Endothelial cell of umbilical vein (primary cell): ENCODE data around the gene UFD1. TPM values are rescaled to one million over a fixed set of nuclear protein-coding genes. Genes with fewer than 3 reads are reported as not detected.

Source experiments
- BruUV-seq: library from RNA; stranded (reverse); fragments of 400-500 nt; replicated peaks from 2 replicates; lab custom pipeline; 2021; lab: Mats Ljungman, UMichigan
- CTCF ChIA-PET: fragments of 300-600, 350-600 bp; sonication (Branson Sonifier 250); formaldehyde crosslinking; loops from one replicate; lab custom pipeline; 2021; ENCODE audit warnings: antibody characterized with exemption, inconsistent platforms; lab: Charles Lee
- POLR2A ChIA-PET: fragments of 300-600, 350-600 bp; sonication (Branson Sonifier 250); formaldehyde crosslinking; loops from one replicate; lab custom pipeline; 2021; ENCODE audit warnings: antibody characterized with exemption, inconsistent platforms; lab: Charles Lee
- DNase-seq: peaks from one replicate; pipeline ENCODE4 v3.0.0-alpha.2; 2011; ENCODE audit warnings: low read depth, low spot score
- FAIRE-seq: peaks from 2 replicates; lab custom pipeline; 2011; peaks lifted over from hg19 to GRCh38; lab: Jason Lieb, UNC
- H2AFZ ChIP-seq: 2 replicates; pipeline ENCODE4 v1.6.0; 2012; ENCODE audit warnings: low read depth, low read length, control low read depth, inconsistent platforms
- H3K27ac ChIP-seq: 2 replicates; pipeline ENCODE4 v1.5.1; 2011; ENCODE audit warnings: low read depth, mild to moderate bottlenecking, control low read depth, low read length, moderate library complexity; ENCODE audit not compliant: insufficient read depth
- H3K27me3 ChIP-seq, 2 experiments: 2 replicates each; pipeline versions ENCODE4 v1.6.0 to v1.6.1; 2011; ENCODE audit warnings: low read length in 2 of 2, mixed read lengths in 1 of 2; ENCODE audit not compliant: control insufficient read depth in 2 of 2, insufficient read depth in 2 of 2
- H3K36me3 ChIP-seq, 2 experiments: 2 replicates in 1 of 2; 3 replicates in 1 of 2; pipeline ENCODE4 v1.5.1; 2011; ENCODE audit warnings: low read length in 2 of 2, mild to moderate bottlenecking in 1 of 2, moderate library complexity in 1 of 2; ENCODE audit not compliant: control insufficient read depth in 2 of 2, insufficient read depth in 2 of 2; ENCODE audit errors: extremely low read depth in 1 of 2
- H3K4me1 ChIP-seq: 3 replicates; pipeline ENCODE4 v1.5.1; 2011; ENCODE audit warnings: mild to moderate bottlenecking, low read length; ENCODE audit not compliant: control insufficient read depth, insufficient read depth; ENCODE audit errors: extremely low read depth
- H3K4me2 ChIP-seq: 2 replicates; pipeline ENCODE4 v1.6.1; 2011; ENCODE audit warnings: low read length, control low read depth, mixed read lengths; ENCODE audit not compliant: insufficient read depth
- H3K4me3 ChIP-seq, 3 experiments: fragments of 200-600 bp in 1 of 3; sonication (generic), shearing (Covaris generic) in 1 of 3; replicated peaks in 1 of 3; 2 replicates each; pipeline ENCODE4 v1.5.1; 2011 to 2016; ENCODE audit warnings: control low read depth in 3 of 3, low read length in 3 of 3, mild to moderate bottlenecking in 2 of 3, inconsistent platforms in 1 of 3, low read depth in 1 of 3, moderate library complexity in 1 of 3; ENCODE audit not compliant: insufficient read depth in 1 of 3
- H3K79me2 ChIP-seq: 2 replicates; pipeline ENCODE4 v1.6.0; 2012; ENCODE audit warnings: low read length, inconsistent platforms; ENCODE audit not compliant: control insufficient read depth, insufficient read depth
- H3K9ac ChIP-seq: replicated peaks from 2 replicates; pipeline ENCODE3; 2011; ENCODE audit warnings: low read length, control low read depth; ENCODE audit not compliant: insufficient read depth; ENCODE audit errors: extremely low read depth
- H3K9me1 ChIP-seq: replicated peaks from 3 replicates; pipeline ENCODE4 v1.6.0; 2011; ENCODE audit warnings: mild to moderate bottlenecking, low read length; ENCODE audit not compliant: control insufficient read depth, insufficient read depth; ENCODE audit errors: extremely low read depth
- H3K9me3 ChIP-seq: replicated peaks from 2 replicates; pipeline ENCODE4 v1.5.1; 2012; ENCODE audit warnings: low read length, inconsistent platforms; ENCODE audit not compliant: control insufficient read depth, insufficient read depth
- H4K20me1 ChIP-seq: replicated peaks from 2 replicates; pipeline ENCODE3; 2011; ENCODE audit warnings: mild to moderate bottlenecking, low read length; ENCODE audit not compliant: control insufficient read depth, insufficient read depth; ENCODE audit errors: extremely low read depth
- EZH2 ChIP-seq: IDR thresholded peaks from 2 replicates; pipeline ENCODE4 v1.6.1; 2012; ENCODE audit warnings: borderline replicate concordance, low read depth, mild to moderate bottlenecking, moderate library complexity, low read length, inconsistent platforms; ENCODE audit not compliant: severe bottlenecking
- FOS ChIP-seq: IDR thresholded peaks from 2 replicates; pipeline ENCODE4 v1.6.1; 2011; ENCODE audit warnings: mild to moderate bottlenecking, low read length, moderate library complexity, borderline replicate concordance; ENCODE audit not compliant: insufficient read depth
- GATA2 ChIP-seq: IDR thresholded peaks from 2 replicates; pipeline ENCODE4 v1.7.0; 2011; ENCODE audit warnings: low read depth, mild to moderate bottlenecking, moderate library complexity, mixed read lengths, low read length; ENCODE audit not compliant: insufficient read length, insufficient read depth
- MYC ChIP-seq: IDR thresholded peaks from one replicate; pipeline ENCODE4 v1.6.1; 2011; ENCODE audit warnings: mild to moderate bottlenecking, low read depth, low read length
- POLR2A ChIP-seq: IDR thresholded peaks from 2 replicates; pipeline ENCODE4 v1.6.1; 2012; ENCODE audit warnings: low read depth, mild to moderate bottlenecking, control low read depth, low read length
- POLR2AphosphoS5 ChIP-seq: IDR thresholded peaks from 2 replicates; pipeline ENCODE4 v1.6.1; 2012; ENCODE audit warnings: low read depth, mild to moderate bottlenecking, control low read depth, low read length, moderate library complexity; ENCODE audit not compliant: insufficient read depth
- dilution Hi-C: fragments of 300-500 bp; cut with MboI; formaldehyde crosslinking; loops from one replicate; pipeline ENCODE4 v1.15.0; 2019; ENCODE audit warnings: low sequenced_read_pairs; ENCODE audit not compliant: extremely low pct_ligation_motif_present
- intact Hi-C: fragments of 100-400 bp; cut with micrococcal nuclease; formaldehyde crosslinking; loops from one replicate; pipeline ENCODE4 v1.10.0; 2022
- polyA plus RNA-seq, 4 experiments: library from polyadenylated mRNA; depleted of rRNA in 3 of 4; stranded (reverse) in 3 of 4; unstranded in 1 of 4; fragments of >200 nt; gene quantifications; 2 replicates each; pipeline versions ENCODE4 v1.2.1 to v1.2.3, GENCODE V29; 2011 to 2012; ENCODE audit warnings: missing spikeins in 1 of 4
- total RNA-seq: library from RNA; stranded (reverse); gene quantifications from 2 replicates; pipeline ENCODE4 v1.2.3, GENCODE V29; 2021
- TF ChIP-seq, protein P1 (sequence below), 2 donors: IDR thresholded peaks; 1 replicate in 1 of 2; 2 replicates in 1 of 2; pipeline ENCODE4 v1.5.1; 2011; ENCODE audit warnings: low read length in 2 of 2, mild to moderate bottlenecking in 2 of 2, moderate library complexity in 2 of 2, control low read depth in 1 of 2, inconsistent platforms in 1 of 2, low read depth in 1 of 2; ENCODE audit not compliant: insufficient read depth in 1 of 2; ENCODE audit errors: extremely low read depth in 1 of 2

UFD1 gene
- total and polyA plus RNA-seq, 2 donors (not counting 3 experiments of a cell fraction or from before 2014, with no cell fraction given) = 127 to 228 TPM

- no peaks in the 10 kb centered on the region for H3K9me3 ChIP-seq
- H3K4me3 ChIP-seq = no peak overlapping the region
- no peak overlapping the region for H3K4me2 ChIP-seq
- H3K27me3 ChIP-seq = no peaks in the 10 kb centered on the region
- H4K20me1 ChIP-seq = peaks cover 2% of the 10 kb centered on the region
- peaks cover 35% of the 10 kb centered on the region for H3K79me2 ChIP-seq
- H2AFZ ChIP-seq = no peak overlapping the region
- BruUV-seq = no TSS peak
- H3K36me3 ChIP-seq = peaks cover 48 to 67% of the 10 kb centered on the region in 2 experiments
- ChIA-PET POLR2A (no interaction called here), CTCF (interaction anchor here (4.9 kb wide), 1 partner anchor 158 kb away, joined by 38 read pairs; no protein-coding TSS in a partner anchor)
- no peaks in the 10 kb centered on the region for H3K4me1 ChIP-seq
- DNase-seq (no peak), FAIRE-seq (no peak)
- no peak overlapping the region for H3K9ac ChIP-seq
- intact Hi-C loops = loop anchor here (10.0 kb wide), 1 partner anchor 243 kb away; the partner anchor contains the start of gene SEPTIN5
- TF ChIP-seq EZH2 (no peak), FOS (no peak), GATA2 (no peak), POLR2AphosphoS5 (no peak), MYC (no peak), POLR2A (no peak)
- no peak overlapping the region for H3K27ac ChIP-seq
- dilution Hi-C loops = no loop called here
- no peaks in the 10 kb centered on the region for H3K9me1 ChIP-seq
These were observed 7.4 kb downstream of the UFD1 start for GRCh38 chr22:19471572-19471971.

GRCh38 chr22:19470010-19470409, 9.0 kb downstream of the UFD1 start:
- Histone ChIP-seq H3K9me3 (no peaks in the 10 kb centered on the region), H4K20me1 (peaks cover 2% of the 10 kb centered on the region), H3K36me3 (peaks cover 55 to 76% of the 10 kb centered on the region in 2 experiments), H2AFZ (no peak overlapping the region), H3K4me2 (no peak overlapping the region), H3K79me2 (peaks cover 20% of the 10 kb centered on the region), H3K4me3 (no peak overlapping the region), H3K4me1 (no peaks in the 10 kb centered on the region), H3K9ac (no peak overlapping the region), H3K27me3 (no peaks in the 10 kb centered on the region), H3K9me1 (no peaks in the 10 kb centered on the region), H3K27ac (no peak overlapping the region)
- intact Hi-C loops = loop anchor here (10.0 kb wide), 1 partner anchor 245 kb away; the partner anchor contains the start of gene SEPTIN5
- ChIA-PET POLR2A (no interaction called here), CTCF (interaction anchor here (2.1 kb wide), 1 partner anchor 160 kb away, joined by 6 read pairs; no protein-coding TSS in a partner anchor)
- no TSS peak for BruUV-seq
- TF ChIP-seq, protein P1, sequence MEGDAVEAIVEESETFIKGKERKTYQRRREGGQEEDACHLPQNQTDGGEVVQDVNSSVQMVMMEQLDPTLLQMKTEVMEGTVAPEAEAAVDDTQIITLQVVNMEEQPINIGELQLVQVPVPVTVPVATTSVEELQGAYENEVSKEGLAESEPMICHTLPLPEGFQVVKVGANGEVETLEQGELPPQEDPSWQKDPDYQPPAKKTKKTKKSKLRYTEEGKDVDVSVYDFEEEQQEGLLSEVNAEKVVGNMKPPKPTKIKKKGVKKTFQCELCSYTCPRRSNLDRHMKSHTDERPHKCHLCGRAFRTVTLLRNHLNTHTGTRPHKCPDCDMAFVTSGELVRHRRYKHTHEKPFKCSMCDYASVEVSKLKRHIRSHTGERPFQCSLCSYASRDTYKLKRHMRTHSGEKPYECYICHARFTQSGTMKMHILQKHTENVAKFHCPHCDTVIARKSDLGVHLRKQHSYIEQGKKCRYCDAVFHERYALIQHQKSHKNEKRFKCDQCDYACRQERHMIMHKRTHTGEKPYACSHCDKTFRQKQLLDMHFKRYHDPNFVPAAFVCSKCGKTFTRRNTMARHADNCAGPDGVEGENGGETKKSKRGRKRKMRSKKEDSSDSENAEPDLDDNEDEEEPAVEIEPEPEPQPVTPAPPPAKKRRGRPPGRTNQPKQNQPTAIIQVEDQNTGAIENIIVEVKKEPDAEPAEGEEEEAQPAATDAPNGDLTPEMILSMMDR (IDR thresholded peaks at IDR 0.05; ENCODE audit: extremely low read depth in 1 of 2, insufficient read depth in 1 of 2, low read depth in 1 of 2, low read length in 2 of 2) = no peak
- no peak for TF ChIP-seq POLR2A
- no peak for TF ChIP-seq GATA2
- FAIRE-seq = no peak
- dilution Hi-C loops = no loop called here
- DNase-seq = no peak
